HEK293 (cell line): Measurements from ENCODE around the gene ADCY10.
A peak's percentile ranks its signal among the peaks of the same experiment; 100 is the strongest.

Experiments
- KLF16 ChIP-seq: fragments of 450-650 bp; formaldehyde crosslinking; IDR thresholded peaks from 2 replicates; pipeline ENCODE4 v1.5.1; 2017; ENCODE audit warnings: missing biosample characterization, missing genetic modification characterization
- KLF7 ChIP-seq: fragments of 450-650 bp; formaldehyde crosslinking; IDR thresholded peaks from 2 replicates; pipeline ENCODE4 v1.5.1; 2016; ENCODE audit warnings: missing biosample characterization, missing genetic modification characterization, borderline replicate concordance
- KLF9 ChIP-seq: fragments of 450-650 bp; formaldehyde crosslinking; IDR thresholded peaks from 2 replicates; pipeline ENCODE4 v1.5.1; 2016; ENCODE audit warnings: missing biosample characterization, missing genetic modification characterization, low read depth
- RBAK ChIP-seq: fragments of 450-650 bp; formaldehyde crosslinking; IDR thresholded peaks from 2 replicates; pipeline ENCODE4 v1.5.1; 2016; ENCODE audit warnings: missing biosample characterization, missing genetic modification characterization
- SCRT2 ChIP-seq: fragments of 450-650 bp; formaldehyde crosslinking; IDR thresholded peaks from 2 replicates; pipeline ENCODE4 v1.5.1; 2016; ENCODE audit warnings: missing biosample characterization, missing genetic modification characterization
- ZEB2 ChIP-seq: fragments of 450-650 bp; formaldehyde crosslinking; IDR thresholded peaks from 2 replicates; pipeline ENCODE4 v1.5.1; 2016; ENCODE audit warnings: missing biosample characterization, missing genetic modification characterization
- ZIC2 ChIP-seq: fragments of 450-650 bp; formaldehyde crosslinking; IDR thresholded peaks from 2 replicates; pipeline ENCODE4 v1.5.1; 2016; ENCODE audit warnings: missing biosample characterization, missing genetic modification characterization
- ZNF132 ChIP-seq: fragments of 450-650 bp; formaldehyde crosslinking; IDR thresholded peaks from 2 replicates; pipeline ENCODE4 v1.5.1; 2017; ENCODE audit warnings: missing biosample characterization, missing genetic modification characterization, borderline replicate concordance
- ZNF140 ChIP-seq: fragments of 450-650 bp; formaldehyde crosslinking; IDR thresholded peaks from 2 replicates; pipeline ENCODE4 v1.5.1; 2016; ENCODE audit warnings: missing biosample characterization, missing genetic modification characterization
- ZNF155 ChIP-seq: fragments of 450-650 bp; formaldehyde crosslinking; IDR thresholded peaks from 2 replicates; pipeline ENCODE4 v1.5.1; 2016; ENCODE audit warnings: missing biosample characterization, missing genetic modification characterization
- ZNF221 ChIP-seq: fragments of 450-650 bp; formaldehyde crosslinking; IDR thresholded peaks from 2 replicates; pipeline ENCODE4 v1.5.1; 2017; ENCODE audit warnings: missing biosample characterization, missing genetic modification characterization, borderline replicate concordance
- ZNF324 ChIP-seq: fragments of 450-650 bp; formaldehyde crosslinking; IDR thresholded peaks from 2 replicates; pipeline ENCODE4 v1.5.1; 2016; ENCODE audit warnings: missing biosample characterization, missing genetic modification characterization
- ZNF391 ChIP-seq: fragments of 450-650 bp; formaldehyde crosslinking; IDR thresholded peaks from 2 replicates; pipeline ENCODE4 v1.5.1; 2016; ENCODE audit warnings: low read depth, missing biosample characterization, missing genetic modification characterization, borderline replicate concordance
- ZNF433 ChIP-seq: fragments of 450-650 bp; formaldehyde crosslinking; IDR thresholded peaks from 2 replicates; pipeline ENCODE4 v1.5.1; 2016; ENCODE audit warnings: missing biosample characterization, missing genetic modification characterization, low read depth
- ZNF510 ChIP-seq: fragments of 450-650 bp; formaldehyde crosslinking; IDR thresholded peaks from 2 replicates; pipeline ENCODE4 v1.5.1; 2018; ENCODE audit warnings: mild to moderate bottlenecking, missing genetic modification characterization, missing biosample characterization; ENCODE audit not compliant: insufficient replicate concordance
- ZNF555 ChIP-seq: fragments of 450-650 bp; formaldehyde crosslinking; conservative IDR thresholded peaks from 2 replicates; pipeline ENCODE4 v1.5.1; 2017; ENCODE audit warnings: missing biosample characterization, mild to moderate bottlenecking, missing genetic modification characterization, inconsistent platforms
- ZNF558 ChIP-seq: fragments of 450-650 bp; formaldehyde crosslinking; IDR thresholded peaks from 2 replicates; pipeline ENCODE4 v1.5.1; 2016; ENCODE audit warnings: missing biosample characterization, missing genetic modification characterization
- ZNF658 ChIP-seq: fragments of 450-650 bp; formaldehyde crosslinking; IDR thresholded peaks from 2 replicates; pipeline ENCODE4; 2016; ENCODE audit warnings: missing biosample characterization, missing genetic modification characterization
- ZNF747 ChIP-seq: fragments of 450-650 bp; formaldehyde crosslinking; IDR thresholded peaks from 2 replicates; pipeline ENCODE4 v1.5.1; 2016; ENCODE audit warnings: missing biosample characterization, missing genetic modification characterization
- ZNF76 ChIP-seq: fragments of 450-650 bp; formaldehyde crosslinking; IDR thresholded peaks from 2 replicates; pipeline ENCODE4; 2016; ENCODE audit warnings: low read depth, missing biosample characterization, missing genetic modification characterization, borderline replicate concordance
- ZXDB ChIP-seq: fragments of 450-650 bp; formaldehyde crosslinking; IDR thresholded peaks from 2 replicates; pipeline ENCODE4 v1.5.1; 2016; ENCODE audit warnings: missing biosample characterization, missing genetic modification characterization
- TF ChIP-seq, protein P1 (sequence below): sonication (generic); formaldehyde crosslinking; IDR thresholded peaks from 2 replicates; pipeline ENCODE4 v1.8.1; 2022; ENCODE audit warnings: mild to moderate bottlenecking, moderate library complexity, missing genetic modification reagents
- TF ChIP-seq, protein P2 (sequence below): fragments of 450-650 bp; formaldehyde crosslinking; IDR thresholded peaks from 2 replicates; pipeline ENCODE4 v1.5.1; 2016; ENCODE audit warnings: missing biosample characterization, missing genetic modification characterization
- TF ChIP-seq, protein P3 (sequence below): fragments of 450-650 bp; formaldehyde crosslinking; IDR thresholded peaks from 2 replicates; pipeline ENCODE4 v1.5.1; 2016; ENCODE audit warnings: missing biosample characterization, missing genetic modification characterization, borderline replicate concordance
- TF ChIP-seq, protein P4 (sequence below): fragments of 450-650 bp; formaldehyde crosslinking; IDR thresholded peaks from 2 replicates; pipeline ENCODE4 v1.5.1; 2016; ENCODE audit warnings: missing biosample characterization, missing genetic modification characterization
- TF ChIP-seq, protein P5 (sequence below): fragments of 450-650 bp; formaldehyde crosslinking; IDR thresholded peaks from 2 replicates; pipeline ENCODE4 v1.5.1; 2017; ENCODE audit warnings: missing biosample characterization, missing genetic modification characterization
- TF ChIP-seq, protein P6 (sequence below): fragments of 450-650 bp; formaldehyde crosslinking; IDR thresholded peaks from 2 replicates; pipeline ENCODE4 v1.5.1; 2017; ENCODE audit warnings: missing biosample characterization, mild to moderate bottlenecking, missing genetic modification characterization, moderate library complexity
- TF ChIP-seq, protein P7 (sequence below): fragments of 450-650 bp; formaldehyde crosslinking; IDR thresholded peaks from 2 replicates; pipeline ENCODE4 v1.5.1; 2016; ENCODE audit warnings: missing biosample characterization, missing genetic modification characterization

The ADCY10 gene

DNA sequence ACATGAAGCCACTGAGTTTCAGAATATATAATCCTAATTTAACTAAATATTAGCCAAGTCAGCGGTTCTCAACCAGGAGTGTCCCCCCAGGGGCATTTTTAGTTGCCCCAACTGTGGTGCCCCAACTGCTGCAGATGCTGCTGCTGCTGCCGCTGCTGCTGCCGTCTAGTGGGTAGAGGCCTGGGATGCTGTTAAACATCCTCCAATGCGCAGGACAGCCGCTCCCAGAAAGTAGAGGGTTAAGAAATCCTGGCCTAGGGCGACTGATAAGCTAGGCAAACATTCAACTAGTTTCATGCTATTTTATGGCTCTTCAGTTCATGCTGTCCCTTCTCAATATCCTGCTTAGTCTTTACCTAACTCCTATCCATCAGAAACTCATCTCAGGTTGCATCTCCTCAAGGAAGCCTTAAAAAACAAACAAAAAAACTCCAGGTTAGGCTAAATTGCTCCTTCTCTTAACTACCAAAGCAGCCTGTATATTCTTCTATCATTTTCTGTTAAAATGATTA lies 12.6 kb upstream of the ADCY10 start (continued):
- TF ChIP-seq, protein P1, sequence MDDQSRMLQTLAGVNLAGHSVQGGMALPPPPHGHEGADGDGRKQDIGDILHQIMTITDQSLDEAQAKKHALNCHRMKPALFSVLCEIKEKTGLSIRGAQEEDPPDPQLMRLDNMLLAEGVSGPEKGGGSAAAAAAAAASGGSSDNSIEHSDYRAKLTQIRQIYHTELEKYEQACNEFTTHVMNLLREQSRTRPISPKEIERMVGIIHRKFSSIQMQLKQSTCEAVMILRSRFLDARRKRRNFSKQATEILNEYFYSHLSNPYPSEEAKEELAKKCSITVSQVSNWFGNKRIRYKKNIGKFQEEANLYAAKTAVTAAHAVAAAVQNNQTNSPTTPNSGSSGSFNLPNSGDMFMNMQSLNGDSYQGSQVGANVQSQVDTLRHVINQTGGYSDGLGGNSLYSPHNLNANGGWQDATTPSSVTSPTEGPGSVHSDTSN (CRISPR knock-in tag) = no peak
- TF ChIP-seq, protein P2, sequence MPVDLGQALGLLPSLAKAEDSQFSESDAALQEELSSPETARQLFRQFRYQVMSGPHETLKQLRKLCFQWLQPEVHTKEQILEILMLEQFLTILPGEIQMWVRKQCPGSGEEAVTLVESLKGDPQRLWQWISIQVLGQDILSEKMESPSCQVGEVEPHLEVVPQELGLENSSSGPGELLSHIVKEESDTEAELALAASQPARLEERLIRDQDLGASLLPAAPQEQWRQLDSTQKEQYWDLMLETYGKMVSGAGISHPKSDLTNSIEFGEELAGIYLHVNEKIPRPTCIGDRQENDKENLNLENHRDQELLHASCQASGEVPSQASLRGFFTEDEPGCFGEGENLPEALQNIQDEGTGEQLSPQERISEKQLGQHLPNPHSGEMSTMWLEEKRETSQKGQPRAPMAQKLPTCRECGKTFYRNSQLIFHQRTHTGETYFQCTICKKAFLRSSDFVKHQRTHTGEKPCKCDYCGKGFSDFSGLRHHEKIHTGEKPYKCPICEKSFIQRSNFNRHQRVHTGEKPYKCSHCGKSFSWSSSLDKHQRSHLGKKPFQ (tag by site-specific recombination) = peak; percentile 76; the same call in 1 of the 2 replicates
- TF ChIP-seq KLF9 = no peak
- TF ChIP-seq ZNF510 (tag by site-specific recombination) = no peak
- TF ChIP-seq ZNF558 (tag by site-specific recombination) = no peak
- TF ChIP-seq ZNF391 (tag by site-specific recombination) = no peak
- TF ChIP-seq ZNF324 = no peak
- no peak for TF ChIP-seq ZNF76
- no peak for TF ChIP-seq ZNF555 (tag by site-specific recombination)
- peak; percentile 72; the same call in 1 of the 2 replicates for TF ChIP-seq KLF7 (tag by site-specific recombination)
- TF ChIP-seq, protein P3, sequence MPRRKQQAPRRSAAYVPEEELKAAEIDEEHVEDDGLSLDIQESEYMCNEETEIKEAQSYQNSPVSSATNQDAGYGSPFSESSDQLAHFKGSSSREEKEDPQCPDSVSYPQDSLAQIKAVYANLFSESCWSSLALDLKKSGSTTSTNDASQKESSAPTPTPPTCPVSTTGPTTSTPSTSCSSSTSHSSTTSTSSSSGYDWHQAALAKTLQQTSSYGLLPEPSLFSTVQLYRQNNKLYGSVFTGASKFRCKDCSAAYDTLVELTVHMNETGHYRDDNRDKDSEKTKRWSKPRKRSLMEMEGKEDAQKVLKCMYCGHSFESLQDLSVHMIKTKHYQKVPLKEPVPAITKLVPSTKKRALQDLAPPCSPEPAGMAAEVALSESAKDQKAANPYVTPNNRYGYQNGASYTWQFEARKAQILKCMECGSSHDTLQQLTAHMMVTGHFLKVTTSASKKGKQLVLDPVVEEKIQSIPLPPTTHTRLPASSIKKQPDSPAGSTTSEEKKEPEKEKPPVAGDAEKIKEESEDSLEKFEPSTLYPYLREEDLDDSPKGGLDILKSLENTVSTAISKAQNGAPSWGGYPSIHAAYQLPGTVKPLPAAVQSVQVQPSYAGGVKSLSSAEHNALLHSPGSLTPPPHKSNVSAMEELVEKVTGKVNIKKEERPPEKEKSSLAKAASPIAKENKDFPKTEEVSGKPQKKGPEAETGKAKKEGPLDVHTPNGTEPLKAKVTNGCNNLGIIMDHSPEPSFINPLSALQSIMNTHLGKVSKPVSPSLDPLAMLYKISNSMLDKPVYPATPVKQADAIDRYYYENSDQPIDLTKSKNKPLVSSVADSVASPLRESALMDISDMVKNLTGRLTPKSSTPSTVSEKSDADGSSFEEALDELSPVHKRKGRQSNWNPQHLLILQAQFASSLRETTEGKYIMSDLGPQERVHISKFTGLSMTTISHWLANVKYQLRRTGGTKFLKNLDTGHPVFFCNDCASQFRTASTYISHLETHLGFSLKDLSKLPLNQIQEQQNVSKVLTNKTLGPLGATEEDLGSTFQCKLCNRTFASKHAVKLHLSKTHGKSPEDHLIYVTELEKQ (tag by site-specific recombination) = peak; percentile 68; the same call in 1 of the 2 replicates
- TF ChIP-seq, protein P4, sequence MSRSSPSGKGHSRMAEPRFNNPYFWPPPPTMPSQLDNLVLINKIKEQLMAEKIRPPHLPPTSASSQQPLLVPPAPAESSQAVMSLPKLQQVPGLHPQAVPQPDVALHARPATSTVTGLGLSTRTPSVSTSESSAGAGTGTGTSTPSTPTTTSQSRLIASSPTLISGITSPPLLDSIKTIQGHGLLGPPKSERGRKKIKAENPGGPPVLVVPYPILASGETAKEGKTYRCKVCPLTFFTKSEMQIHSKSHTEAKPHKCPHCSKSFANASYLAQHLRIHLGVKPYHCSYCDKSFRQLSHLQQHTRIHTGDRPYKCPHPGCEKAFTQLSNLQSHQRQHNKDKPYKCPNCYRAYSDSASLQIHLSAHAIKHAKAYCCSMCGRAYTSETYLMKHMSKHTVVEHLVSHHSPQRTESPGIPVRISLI = peak; percentile 51; the same call in 1 of the 2 replicates
- peak; percentile 95 for TF ChIP-seq SCRT2
- TF ChIP-seq ZNF221 (tag by site-specific recombination) = no peak
- TF ChIP-seq, protein P5, sequence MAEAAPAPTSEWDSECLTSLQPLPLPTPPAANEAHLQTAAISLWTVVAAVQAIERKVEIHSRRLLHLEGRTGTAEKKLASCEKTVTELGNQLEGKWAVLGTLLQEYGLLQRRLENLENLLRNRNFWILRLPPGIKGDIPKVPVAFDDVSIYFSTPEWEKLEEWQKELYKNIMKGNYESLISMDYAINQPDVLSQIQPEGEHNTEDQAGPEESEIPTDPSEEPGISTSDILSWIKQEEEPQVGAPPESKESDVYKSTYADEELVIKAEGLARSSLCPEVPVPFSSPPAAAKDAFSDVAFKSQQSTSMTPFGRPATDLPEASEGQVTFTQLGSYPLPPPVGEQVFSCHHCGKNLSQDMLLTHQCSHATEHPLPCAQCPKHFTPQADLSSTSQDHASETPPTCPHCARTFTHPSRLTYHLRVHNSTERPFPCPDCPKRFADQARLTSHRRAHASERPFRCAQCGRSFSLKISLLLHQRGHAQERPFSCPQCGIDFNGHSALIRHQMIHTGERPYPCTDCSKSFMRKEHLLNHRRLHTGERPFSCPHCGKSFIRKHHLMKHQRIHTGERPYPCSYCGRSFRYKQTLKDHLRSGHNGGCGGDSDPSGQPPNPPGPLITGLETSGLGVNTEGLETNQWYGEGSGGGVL (tag by site-specific recombination) = no peak
- peak; percentile 92 for TF ChIP-seq ZXDB (tag by site-specific recombination)
- no peak for TF ChIP-seq ZNF658 (tag by site-specific recombination)
- TF ChIP-seq ZNF433 (tag by site-specific recombination) = no peak
- TF ChIP-seq ZNF140 (tag by site-specific recombination) = no peak
- peak; percentile 80 for TF ChIP-seq ZEB2 (tag by site-specific recombination)
- TF ChIP-seq RBAK = no peak
- peak; percentile 76 for TF ChIP-seq ZIC2
- no peak for TF ChIP-seq ZNF155 (tag by site-specific recombination)
- TF ChIP-seq ZNF132 = no peak
- TF ChIP-seq, protein P6, sequence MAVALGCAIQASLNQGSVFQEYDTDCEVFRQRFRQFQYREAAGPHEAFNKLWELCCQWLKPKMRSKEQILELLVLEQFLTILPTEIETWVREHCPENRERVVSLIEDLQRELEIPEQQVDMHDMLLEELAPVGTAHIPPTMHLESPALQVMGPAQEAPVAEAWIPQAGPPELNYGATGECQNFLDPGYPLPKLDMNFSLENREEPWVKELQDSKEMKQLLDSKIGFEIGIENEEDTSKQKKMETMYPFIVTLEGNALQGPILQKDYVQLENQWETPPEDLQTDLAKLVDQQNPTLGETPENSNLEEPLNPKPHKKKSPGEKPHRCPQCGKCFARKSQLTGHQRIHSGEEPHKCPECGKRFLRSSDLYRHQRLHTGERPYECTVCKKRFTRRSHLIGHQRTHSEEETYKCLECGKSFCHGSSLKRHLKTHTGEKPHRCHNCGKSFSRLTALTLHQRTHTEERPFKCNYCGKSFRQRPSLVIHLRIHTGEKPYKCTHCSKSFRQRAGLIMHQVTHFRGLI (tag by site-specific recombination) = no peak
- no peak for TF ChIP-seq KLF16 (tag by site-specific recombination)
- no peak for TF ChIP-seq ZNF747
- TF ChIP-seq, protein P7, sequence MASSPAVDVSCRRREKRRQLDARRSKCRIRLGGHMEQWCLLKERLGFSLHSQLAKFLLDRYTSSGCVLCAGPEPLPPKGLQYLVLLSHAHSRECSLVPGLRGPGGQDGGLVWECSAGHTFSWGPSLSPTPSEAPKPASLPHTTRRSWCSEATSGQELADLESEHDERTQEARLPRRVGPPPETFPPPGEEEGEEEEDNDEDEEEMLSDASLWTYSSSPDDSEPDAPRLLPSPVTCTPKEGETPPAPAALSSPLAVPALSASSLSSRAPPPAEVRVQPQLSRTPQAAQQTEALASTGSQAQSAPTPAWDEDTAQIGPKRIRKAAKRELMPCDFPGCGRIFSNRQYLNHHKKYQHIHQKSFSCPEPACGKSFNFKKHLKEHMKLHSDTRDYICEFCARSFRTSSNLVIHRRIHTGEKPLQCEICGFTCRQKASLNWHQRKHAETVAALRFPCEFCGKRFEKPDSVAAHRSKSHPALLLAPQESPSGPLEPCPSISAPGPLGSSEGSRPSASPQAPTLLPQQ (tag by site-specific recombination) = peak; percentile 52; the same call in 1 of the 2 replicates
